Caco-2 (cell line): ENCODE measurements around the gene GNG14. TPM values are rescaled to one million over a fixed set of nuclear protein-coding genes. Genes with fewer than 3 reads are reported as not detected.

Source experiments
- BruUV-seq: library from RNA; stranded (reverse); fragments of 400-500 nt; replicated peaks from 2 replicates; lab custom pipeline; 2021; lab: Mats Ljungman, UMichigan
- CTCF ChIA-PET: fragments of 300-600 bp; sonication (Branson Sonifier 250); formaldehyde crosslinking; loops from one replicate; lab custom pipeline; 2022; ENCODE audit warnings: antibody characterized with exemption; lab: Charles Lee
- POLR2A ChIA-PET: fragments of 300-600 bp; sonication (Branson Sonifier 250); formaldehyde crosslinking; loops from one replicate; lab custom pipeline; 2022; ENCODE audit warnings: antibody characterized with exemption; lab: Charles Lee
- DNase-seq, 2 experiments: peaks; one replicate each; pipeline versions ENCODE4 v3.0.0 to v3.0.0-alpha.2; 2020 to 2022
- H3K27me3 ChIP-seq: replicated peaks from 2 replicates; pipeline ENCODE4 v1.6.0; 2011; ENCODE audit warnings: low read length; ENCODE audit not compliant: control insufficient read depth, insufficient read depth
- H3K36me3 ChIP-seq: 2 replicates; pipeline ENCODE4 v1.5.1; 2011; ENCODE audit warnings: low read length; ENCODE audit not compliant: control insufficient read depth, insufficient read depth
- H3K4me1 ChIP-seq: fragments of 250-450 bp; sonication (Bioruptor Pico); 2 replicates; pipeline ENCODE4 v1.5.1; 2020; ENCODE audit warnings: mild to moderate bottlenecking
- H3K4me3 ChIP-seq: 2 replicates; pipeline ENCODE4 v1.5.1; 2011; ENCODE audit warnings: low read depth, mild to moderate bottlenecking, control low read depth, low read length
- H3K9me3 ChIP-seq: fragments of 250-450 bp; sonication (Bioruptor Pico); 2 replicates; pipeline ENCODE4 v1.5.1; 2020; ENCODE audit warnings: mild to moderate bottlenecking, moderate library complexity
- H3K27ac Mint-ChIP-seq: one replicate; pipeline ENCODE4 v1.8.0; 2022; ENCODE audit warnings: mixed read lengths; ENCODE audit not compliant: unreplicated experiment
- H3K27me3 Mint-ChIP-seq: one replicate; pipeline ENCODE4 v1.8.0; 2022; ENCODE audit warnings: mixed read lengths; ENCODE audit not compliant: insufficient read depth, unreplicated experiment
- H3K36me3 Mint-ChIP-seq: one replicate; pipeline ENCODE4 v1.8.0; 2022; ENCODE audit warnings: mild to moderate bottlenecking, mixed read lengths; ENCODE audit not compliant: insufficient read depth, unreplicated experiment
- H3K4me1 Mint-ChIP-seq: one replicate; pipeline ENCODE4 v1.8.0; 2022; ENCODE audit warnings: low read depth, mixed read lengths; ENCODE audit not compliant: unreplicated experiment
- H3K4me3 Mint-ChIP-seq: one replicate; pipeline ENCODE4 v1.8.0; 2022; ENCODE audit warnings: mild to moderate bottlenecking, moderate library complexity, mixed read lengths; ENCODE audit not compliant: unreplicated experiment
- H3K9me3 Mint-ChIP-seq: one replicate; pipeline ENCODE4 v1.8.0; 2022; ENCODE audit warnings: mixed read lengths; ENCODE audit not compliant: unreplicated experiment
- intact Hi-C: fragments of 100-400 bp; cut with micrococcal nuclease; formaldehyde crosslinking; loops from one replicate; pipeline ENCODE4 v1.10.0; 2022; ENCODE audit not compliant: unreplicated experiment
- total RNA-seq: library from RNA; stranded (reverse); gene quantifications from 2 replicates; pipeline ENCODE4 v1.2.3, GENCODE V29; 2022
- TF ChIP-seq, protein P1 (sequence below), 2 experiments: fragments of 200-600 bp in 1 of 2; IDR thresholded peaks; 1 replicate in 1 of 2; 2 replicates in 1 of 2; pipeline versions ENCODE4 v1.5.1 to v1.8.0; 2011 to 2022; ENCODE audit warnings: antibody characterized with exemption in 1 of 2, control low read depth in 1 of 2, inconsistent platforms in 1 of 2, low read depth in 1 of 2, low read length in 1 of 2, mild to moderate bottlenecking in 1 of 2, moderate library complexity in 1 of 2; ENCODE audit not compliant: insufficient read depth in 1 of 2, severe bottlenecking in 1 of 2, unreplicated experiment in 1 of 2

Gene GNG14
- total RNA-seq, 1 experiment from 2014 or later = not detected

DNA sequence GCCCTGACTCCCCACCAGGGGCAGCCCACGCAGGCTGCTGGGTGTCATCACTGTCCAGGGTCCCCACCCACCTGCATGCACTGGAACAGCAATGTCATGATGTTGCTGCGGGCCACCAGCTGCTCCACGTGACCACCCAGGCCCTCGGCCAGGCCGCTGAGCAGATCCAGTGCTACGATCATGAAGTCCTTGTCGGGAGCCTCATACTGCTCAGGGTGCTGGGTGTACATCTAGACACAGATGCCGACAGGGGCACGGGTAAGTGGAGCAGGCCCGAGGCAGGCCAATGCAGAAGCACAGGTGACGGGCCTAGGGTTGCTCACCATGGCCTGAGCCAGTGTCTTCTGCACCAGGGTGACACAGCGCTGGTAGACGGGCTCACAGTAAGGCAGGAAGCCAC, 17.4 kb downstream of the GNG14 start:
- Mint-ChIP-seq H3K4me3 (no peak overlapping the region), H3K9me3 (no peaks in the 10 kb centered on the region), H3K4me1 (no peaks in the 10 kb centered on the region), H3K27ac (no peak overlapping the region), H3K36me3 (peaks cover 95% of the 10 kb centered on the region), H3K27me3 (no peaks in the 10 kb centered on the region)
- DNase-seq = no peak
- Histone ChIP-seq H3K36me3 (peaks cover 3% of the 10 kb centered on the region; the same call in 1 of the 2 replicates), H3K4me1 (no peaks in the 10 kb centered on the region), H3K9me3 (no peaks in the 10 kb centered on the region), H3K27me3 (no peaks in the 10 kb centered on the region), H3K4me3 (no peak overlapping the region)
- ChIA-PET POLR2A (no interaction called here), CTCF (interaction anchor here (0.6 kb wide), 1 partner anchor 18 kb away, joined by 3 read pairs; no protein-coding TSS in a partner anchor)
- BruUV-seq = no TSS peak
- TF ChIP-seq, protein P1, sequence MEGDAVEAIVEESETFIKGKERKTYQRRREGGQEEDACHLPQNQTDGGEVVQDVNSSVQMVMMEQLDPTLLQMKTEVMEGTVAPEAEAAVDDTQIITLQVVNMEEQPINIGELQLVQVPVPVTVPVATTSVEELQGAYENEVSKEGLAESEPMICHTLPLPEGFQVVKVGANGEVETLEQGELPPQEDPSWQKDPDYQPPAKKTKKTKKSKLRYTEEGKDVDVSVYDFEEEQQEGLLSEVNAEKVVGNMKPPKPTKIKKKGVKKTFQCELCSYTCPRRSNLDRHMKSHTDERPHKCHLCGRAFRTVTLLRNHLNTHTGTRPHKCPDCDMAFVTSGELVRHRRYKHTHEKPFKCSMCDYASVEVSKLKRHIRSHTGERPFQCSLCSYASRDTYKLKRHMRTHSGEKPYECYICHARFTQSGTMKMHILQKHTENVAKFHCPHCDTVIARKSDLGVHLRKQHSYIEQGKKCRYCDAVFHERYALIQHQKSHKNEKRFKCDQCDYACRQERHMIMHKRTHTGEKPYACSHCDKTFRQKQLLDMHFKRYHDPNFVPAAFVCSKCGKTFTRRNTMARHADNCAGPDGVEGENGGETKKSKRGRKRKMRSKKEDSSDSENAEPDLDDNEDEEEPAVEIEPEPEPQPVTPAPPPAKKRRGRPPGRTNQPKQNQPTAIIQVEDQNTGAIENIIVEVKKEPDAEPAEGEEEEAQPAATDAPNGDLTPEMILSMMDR (IDR thresholded peaks at IDR 0.05; ENCODE audit: insufficient read depth in 1 of 2, low read depth in 1 of 2, low read length in 1 of 2, severe bottlenecking in 1 of 2, unreplicated experiment in 1 of 2) = no peak
- intact Hi-C loops = no loop called here

DNA sequence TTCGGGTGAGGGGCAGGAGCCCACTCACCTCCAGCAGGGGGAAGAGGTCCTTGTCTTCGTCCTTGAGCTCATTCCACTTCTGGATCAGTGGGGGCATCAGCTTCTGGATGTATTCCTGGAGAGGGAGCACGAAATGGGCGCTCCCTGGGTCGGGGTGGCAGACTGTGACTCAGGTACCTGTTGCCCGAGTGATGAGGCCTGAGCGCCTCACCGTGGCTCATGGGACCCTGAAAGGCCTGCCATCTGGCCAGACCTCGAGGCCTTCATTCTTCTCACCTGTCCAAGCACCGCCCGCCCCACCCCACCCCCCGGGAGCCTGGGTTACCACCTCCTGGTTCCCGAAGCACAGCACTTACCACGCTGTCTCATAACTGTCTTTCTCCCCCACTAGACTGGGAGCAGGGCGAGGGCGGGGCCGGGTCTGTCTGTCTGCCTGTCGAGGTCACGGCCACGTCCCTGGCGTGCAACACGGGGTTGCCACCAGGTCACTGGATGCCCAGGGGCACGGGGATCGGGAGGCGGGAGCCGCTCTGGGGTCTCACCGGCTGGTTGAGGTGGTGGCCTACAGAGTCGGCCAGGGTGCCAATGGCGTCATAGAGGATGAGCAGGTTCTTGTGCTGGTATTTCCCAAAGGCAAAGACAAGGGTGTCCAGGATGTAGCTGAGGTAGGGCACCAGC, 18.0 kb downstream of the GNG14 start:
- no peak overlapping the region for H3K27ac Mint-ChIP-seq
- POLR2A ChIA-PET = no interaction called here
- H3K36me3 ChIP-seq = peaks cover 7% of the 10 kb centered on the region; the same call in 1 of the 2 replicates

DNA sequence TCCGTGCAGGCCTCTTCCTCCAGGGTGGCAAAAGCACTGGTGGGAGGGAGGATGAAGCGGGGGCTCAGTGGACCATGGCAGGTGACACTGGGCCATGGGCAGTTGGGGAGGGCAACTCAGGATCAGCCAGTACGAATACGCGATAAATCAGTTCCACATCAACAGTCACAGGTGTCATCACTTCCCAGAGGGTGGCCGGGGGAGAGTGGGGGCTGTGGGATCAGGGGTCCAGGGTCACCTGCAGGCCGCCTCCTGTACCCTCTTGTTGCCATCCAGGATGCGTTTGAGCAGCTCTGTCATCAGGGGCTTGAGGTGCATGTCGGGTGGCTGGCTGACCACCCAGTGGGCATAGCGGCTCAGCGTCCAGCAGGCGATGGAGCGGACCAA, 18.5 kb downstream of the GNG14 start:
- intact Hi-C loops = no loop called here
- no peak overlapping the region for H3K27ac Mint-ChIP-seq
- no peak overlapping the region for H3K4me3 ChIP-seq
- ChIA-PET POLR2A (interaction anchor here (0.7 kb wide), 1 partner anchor 15 kb away, joined by 3 read pairs; no protein-coding TSS in a partner anchor), CTCF (no interaction called here)
- BruUV-seq = no TSS peak
- no peak overlapping the region for H3K4me3 Mint-ChIP-seq
- peaks cover 98% of the 10 kb centered on the region for H3K36me3 Mint-ChIP-seq
- DNase-seq = no peak
- no peaks in the 10 kb centered on the region for H3K9me3 ChIP-seq
- no peaks in the 10 kb centered on the region for H3K9me3 Mint-ChIP-seq
- H3K4me1 Mint-ChIP-seq = no peaks in the 10 kb centered on the region
- no peaks in the 10 kb centered on the region for H3K27me3 ChIP-seq
- H3K36me3 ChIP-seq = peaks cover 7% of the 10 kb centered on the region; the same call in 1 of the 2 replicates
- no peaks in the 10 kb centered on the region for H3K4me1 ChIP-seq
- TF ChIP-seq, protein P1 (IDR thresholded peaks at IDR 0.05; ENCODE audit: insufficient read depth in 1 of 2, low read depth in 1 of 2, low read length in 1 of 2, severe bottlenecking in 1 of 2, unreplicated experiment in 1 of 2) = no peak
- no peaks in the 10 kb centered on the region for H3K27me3 Mint-ChIP-seq

More for the DNA sequence above, 18.0 kb downstream of the GNG14 start:
- Mint-ChIP-seq H3K4me1 (no peaks in the 10 kb centered on the region), H3K36me3 (peaks cover 98% of the 10 kb centered on the region), H3K9me3 (no peaks in the 10 kb centered on the region), H3K4me3 (no peak overlapping the region), H3K27me3 (no peaks in the 10 kb centered on the region)
- Histone ChIP-seq H3K4me1 (no peaks in the 10 kb centered on the region), H3K27me3 (no peaks in the 10 kb centered on the region), H3K9me3 (no peaks in the 10 kb centered on the region), H3K4me3 (no peak overlapping the region)
- no TSS peak for BruUV-seq
- CTCF ChIA-PET = no interaction called here
- intact Hi-C loops = no loop called here
- DNase-seq = no peak
- TF ChIP-seq, protein P1 (IDR thresholded peaks at IDR 0.05; ENCODE audit: insufficient read depth in 1 of 2, low read depth in 1 of 2, low read length in 1 of 2, severe bottlenecking in 1 of 2, unreplicated experiment in 1 of 2) = no peak
